Stimulated activated CD4-positive, alpha-beta T cell treated with anti-CD3 and anti-CD28 coated beads, Interleukin-12 subunit alpha, Interleukin-12 subunit beta, amount 100 ng/mL, for 4 hours (primary cell): Measurements from ENCODE around the gene LONP1.
"Not testable (repeated sequence)": the region's sequence is repeated elsewhere in the genome, so short reads cannot be mapped to it uniquely, and the experiment has no call there.

Source experiments
- DNase-seq: peaks from one replicate; pipeline ENCODE4 v3.0.0-alpha.2; 2020

LONP1 gene

DNA sequence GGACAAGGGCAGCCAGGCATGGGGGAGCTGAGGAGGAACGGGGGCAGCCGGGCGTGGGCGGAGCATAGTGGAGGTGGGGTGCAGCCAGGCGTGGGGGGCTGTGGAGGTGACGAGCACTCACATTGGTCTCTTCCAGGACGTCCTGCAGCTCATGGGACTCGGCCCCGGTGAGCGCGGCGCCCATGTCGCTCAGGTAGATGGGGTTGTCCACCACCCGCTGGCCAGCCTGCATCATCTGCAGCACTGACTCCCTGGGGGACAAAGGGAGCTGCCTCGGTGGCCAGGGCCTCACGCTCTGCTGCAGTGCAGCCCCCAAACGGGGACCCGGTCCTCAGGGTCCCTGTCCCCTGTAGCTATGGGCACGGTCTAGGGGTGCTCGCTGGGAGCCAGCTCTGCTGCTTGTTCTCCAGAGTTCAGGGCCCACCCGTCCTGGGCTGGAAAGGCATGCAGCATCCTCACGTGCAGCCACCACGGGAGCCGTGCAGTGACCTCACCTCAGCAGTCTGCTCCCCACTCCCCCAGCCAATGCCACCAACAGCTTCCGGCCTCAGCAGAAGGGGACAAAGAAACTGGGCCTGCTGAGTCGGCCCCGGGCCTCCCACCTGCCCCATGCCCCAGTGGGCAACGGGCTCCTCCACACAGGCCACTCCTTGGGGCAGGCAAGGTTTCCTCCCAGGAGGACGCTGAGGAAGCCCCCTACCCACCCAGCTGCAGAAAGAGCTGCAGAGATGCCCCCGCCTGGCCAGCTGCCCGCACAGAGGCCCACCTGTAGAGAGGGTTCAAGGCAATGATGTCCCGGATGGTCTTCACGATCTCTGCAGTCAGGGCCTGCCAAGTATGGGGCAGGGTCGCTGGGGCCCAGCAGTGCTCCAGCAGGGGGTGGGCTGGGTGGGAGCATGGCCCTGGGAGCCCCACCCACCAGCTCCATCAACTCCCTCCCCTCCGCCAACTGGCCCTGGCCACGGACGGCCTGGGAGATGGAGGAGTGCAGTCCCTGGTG, 12.1 kb downstream of the LONP1 start:
- DNase-seq: no peak

DNA sequence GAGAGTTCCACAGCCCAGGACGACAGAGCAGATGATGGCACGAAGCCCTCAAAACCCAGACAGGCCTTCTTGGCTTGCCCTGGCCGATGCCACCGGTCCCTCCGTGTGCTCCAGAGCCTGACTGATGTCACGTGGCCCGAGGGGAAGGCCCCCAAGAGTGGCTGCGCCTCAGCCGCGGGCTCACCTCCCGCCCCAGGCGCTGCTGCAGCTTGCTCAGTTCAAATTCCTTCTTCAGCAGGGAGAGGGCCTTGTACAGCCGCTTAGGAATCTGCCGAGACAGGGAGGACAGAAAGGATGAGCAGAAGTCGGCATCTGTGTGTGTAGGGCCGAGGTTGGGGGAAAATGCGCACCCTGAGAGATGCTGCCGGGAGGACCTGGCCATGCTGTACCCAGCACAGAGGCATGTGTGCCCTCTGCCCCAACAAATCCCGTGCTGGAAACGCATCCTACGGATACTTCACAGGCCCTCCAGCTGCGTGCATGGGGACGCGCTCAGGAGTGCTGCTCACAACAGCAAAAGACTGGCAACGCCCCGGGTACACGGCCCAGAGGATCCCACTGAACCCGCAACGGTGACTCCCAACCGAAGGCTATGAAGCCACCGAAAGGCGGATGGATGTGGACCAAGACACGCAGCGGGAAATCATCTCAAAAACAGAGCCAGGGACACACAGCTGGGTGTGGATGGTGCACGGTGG, 12.9 kb downstream of the LONP1 start:
- no peak for DNase-seq

DNA sequence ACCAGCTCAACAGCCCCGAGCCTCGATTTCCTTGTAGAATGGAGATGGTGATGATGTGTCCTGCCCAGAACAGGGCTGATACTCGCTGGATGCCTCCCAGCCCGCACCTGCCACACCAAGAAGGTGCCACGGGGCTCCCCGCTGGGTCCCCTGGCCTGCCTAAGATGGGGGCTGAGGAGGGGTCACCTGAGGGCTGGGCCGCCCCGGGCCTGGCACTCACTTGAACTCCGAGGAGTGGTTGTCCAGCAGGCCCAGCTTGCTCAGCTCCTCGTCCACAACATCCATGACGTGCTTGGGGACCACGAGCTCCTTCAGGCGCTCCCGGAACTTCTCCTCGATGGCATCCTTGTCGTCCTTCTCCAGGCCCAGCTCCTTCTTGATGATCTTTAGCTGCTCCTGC, 14.4 kb downstream of the LONP1 start:
- DNase-seq: no peak

DNA sequence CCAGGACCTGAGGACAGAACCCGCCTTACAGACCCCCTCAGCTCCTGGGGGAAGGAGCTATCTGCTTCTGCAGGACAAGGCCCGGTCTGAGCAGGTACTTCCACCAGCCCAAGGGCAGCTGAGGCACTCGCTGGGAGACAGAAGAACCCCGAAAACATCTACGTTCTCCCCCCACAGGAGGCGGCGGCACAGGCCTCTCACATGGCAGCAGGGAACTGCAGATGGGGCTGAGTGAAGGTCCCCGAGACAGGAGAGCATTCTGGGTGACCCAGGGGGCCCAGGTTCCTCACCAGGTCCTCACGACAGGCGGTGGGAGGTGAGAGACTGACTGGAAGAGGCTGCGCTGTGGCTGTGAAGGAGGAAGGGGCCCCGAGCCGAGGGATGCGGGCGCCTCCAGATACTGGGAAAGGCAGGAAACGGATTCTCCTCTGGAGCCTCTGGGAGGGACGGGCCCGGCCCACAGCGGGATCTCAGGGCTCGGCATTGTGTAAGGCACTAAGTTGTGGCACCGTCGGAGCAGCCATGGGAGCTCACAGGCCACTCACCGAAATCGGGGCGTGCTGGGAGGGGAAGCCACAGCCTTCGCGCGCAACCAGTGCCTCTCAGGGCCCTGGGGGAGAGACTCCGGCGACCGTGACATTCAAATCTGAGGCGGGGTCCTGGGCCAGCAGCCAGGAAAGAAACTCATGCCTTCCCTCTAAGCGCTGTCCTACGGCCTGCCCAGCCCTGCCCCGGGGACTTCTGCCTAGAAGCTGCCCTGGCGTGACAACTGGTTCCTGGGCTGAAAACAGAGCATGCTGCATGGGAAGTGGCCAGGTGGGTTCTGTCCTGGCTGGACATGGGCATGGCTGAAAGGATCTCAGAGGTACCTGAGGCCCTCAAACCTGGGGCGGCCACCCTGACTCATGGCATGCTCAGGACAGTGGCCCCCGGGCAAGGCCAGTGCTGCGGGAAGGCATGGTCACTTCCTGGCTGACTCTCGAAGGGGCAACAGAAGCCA, 15.8 kb downstream of the LONP1 start:
- DNase-seq: no peak

DNA sequence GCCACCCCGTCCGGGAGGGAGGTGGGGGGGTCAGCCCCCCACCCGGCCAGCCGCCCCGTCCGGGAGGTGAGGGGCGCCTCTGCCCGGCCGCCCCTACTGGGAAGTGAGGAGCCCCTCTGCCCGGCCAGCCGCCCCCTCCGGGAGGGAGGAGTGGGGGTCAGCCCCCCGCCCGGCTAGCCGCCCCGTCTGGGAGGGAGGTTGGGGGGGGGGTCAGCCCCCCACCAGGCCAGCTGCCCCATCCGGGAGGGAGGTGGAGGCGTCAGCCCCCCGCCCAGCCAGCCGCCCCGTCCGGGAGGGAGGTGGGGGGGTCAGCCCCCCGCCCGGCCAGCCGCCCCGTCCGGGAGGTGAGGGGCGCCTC, 17.9 kb downstream of the LONP1 start:
- DNase-seq: not testable (repeated sequence)

DNA sequence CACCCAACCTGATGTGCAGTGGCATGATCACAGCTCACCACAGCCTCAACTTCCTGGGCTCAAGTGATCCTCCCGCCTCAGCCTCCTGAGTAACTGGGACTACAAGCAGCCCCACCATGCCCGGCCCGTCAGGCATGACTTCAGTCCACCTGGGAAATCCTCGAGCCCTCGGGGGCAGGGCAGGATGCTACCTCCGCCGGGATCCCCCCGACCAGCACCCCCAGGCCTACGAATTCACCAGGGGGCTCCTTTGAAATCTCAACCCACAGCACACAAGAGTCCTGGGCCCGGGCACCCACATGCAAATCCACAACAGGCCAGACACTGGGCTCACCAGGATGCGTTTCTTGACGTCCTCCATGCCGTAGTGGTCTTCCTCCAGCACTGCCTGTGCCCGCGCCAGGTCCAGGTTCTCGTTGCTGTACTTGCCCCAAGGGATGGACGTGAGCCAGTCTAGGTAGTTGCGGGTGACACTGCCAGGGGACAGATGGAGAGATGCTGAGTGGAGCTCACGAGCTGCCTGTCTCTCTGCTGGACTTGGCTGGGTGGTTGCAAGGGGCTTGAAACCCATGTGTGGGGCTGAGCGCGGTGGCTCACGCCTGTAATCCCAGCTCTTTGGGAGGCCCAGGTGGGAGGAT, 19.4 kb downstream of the LONP1 start:
- no peak for DNase-seq

DNA sequence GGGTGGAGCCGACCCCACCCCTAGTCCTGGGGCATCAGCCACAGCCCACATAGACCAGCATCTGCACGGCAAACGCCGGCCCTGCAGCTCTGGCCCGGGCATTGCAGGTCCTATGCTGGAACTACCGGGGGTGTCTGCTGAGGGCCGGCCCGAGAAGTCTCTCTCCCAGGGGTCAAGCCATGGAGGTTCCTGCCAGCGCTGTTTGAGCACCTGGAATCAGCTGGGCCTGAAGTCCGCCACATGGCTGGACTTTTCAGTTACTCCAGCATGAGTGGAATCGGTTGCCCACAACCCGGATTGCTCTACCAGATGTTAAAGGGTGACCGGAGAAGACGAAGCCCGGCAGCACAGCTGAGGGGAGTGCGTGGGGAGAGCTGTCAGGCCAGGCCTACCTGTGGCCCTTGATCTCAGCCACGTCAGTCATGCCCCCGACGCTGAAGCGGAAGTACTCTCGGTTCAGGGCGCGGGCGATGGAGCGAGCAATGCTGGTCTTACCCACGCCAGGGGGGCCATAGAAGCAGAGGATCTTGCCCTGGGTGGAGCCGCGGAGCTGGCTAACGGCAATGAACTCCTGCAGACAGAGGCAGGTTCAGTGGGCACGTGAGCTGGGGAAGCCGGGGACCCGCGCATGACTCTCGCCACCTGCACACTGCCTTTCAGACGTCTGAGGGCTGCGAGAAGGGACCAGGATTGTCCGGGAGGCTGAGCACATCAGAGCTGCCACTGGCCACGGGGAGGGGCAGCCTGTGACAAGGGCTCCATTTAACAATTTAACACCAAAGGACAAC, 21.1 kb downstream of the LONP1 start:
- no peak for DNase-seq

DNA sequence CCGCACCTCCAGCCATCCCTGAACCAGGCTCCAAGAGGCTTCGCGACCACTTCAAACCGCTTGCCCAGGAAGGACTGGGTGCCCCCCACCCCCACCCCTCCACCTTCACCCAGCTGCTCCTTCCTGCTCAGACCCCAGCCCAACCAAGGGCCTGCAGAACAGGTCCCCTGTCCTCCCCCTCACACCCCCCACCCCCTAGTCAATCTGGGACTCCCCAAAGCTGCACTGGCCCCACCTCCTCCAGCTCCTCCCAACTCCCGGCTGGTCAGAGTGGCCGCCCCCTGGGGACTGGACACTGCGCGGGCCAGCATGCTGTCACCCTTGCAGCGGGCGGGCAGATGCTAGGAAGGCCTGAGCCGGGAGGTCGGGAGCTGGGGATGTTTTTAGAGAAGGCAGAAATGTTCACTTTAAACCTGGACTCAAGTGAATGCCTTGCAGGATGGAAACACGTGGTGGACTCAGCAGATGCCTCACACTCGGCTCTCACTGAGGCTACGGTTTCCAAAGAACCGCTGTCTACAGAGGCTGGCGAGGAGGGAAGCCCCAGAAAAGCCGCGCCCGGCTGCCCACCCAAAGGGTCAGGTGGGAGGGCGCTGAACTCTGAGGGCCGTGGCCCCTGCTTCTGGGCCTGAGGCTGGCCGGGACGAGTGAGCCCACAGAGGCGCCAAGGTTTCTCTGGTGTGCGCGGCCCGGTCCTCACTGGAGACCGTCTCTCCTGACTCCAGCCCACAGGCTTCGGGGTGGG, 21.9 kb downstream of the LONP1 start:
- DNase-seq: no peak

DNA sequence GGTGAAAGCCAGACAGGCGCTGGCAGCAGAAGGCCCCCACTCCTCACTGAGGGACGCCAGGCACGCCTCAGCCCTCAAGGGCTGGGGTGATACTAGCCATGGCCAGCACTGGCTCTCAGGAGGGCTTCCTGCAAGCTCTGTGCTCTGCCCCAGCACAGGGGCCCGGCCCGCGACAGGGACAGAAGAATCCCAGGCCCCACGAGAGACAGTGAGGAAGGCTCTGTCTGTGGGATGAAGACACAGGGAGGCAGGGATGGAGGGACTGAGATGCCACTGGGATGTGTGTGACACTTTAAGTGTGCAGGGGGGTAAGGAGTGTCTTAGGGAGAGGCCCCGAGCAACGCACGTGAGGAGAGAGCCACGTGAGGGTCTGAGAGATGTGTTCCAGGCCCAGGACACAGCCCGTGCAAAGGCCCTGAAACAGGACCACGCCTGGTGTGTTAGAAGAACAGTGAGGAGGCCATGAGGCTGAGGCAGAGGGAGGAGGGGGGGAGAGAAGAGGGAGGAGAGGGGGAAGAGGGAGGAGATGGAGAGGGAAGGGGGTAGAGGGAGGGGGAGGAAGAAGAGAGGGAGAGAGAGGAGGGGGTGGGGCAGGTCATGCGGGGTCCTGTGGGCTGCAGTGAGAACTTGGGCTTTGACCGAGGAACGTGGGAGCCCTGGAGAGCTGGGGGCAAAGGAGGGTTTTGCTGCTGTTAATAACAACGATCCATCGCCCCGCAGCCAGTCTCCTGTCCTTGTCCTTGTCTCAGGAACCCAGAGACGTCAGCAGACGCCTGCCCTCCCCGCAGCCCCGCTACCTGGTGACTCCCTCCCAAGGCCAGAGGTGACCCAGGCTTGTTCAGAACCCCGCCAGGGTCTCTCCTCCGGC, 22.7 kb downstream of the LONP1 start:
- no peak for DNase-seq

DNA sequence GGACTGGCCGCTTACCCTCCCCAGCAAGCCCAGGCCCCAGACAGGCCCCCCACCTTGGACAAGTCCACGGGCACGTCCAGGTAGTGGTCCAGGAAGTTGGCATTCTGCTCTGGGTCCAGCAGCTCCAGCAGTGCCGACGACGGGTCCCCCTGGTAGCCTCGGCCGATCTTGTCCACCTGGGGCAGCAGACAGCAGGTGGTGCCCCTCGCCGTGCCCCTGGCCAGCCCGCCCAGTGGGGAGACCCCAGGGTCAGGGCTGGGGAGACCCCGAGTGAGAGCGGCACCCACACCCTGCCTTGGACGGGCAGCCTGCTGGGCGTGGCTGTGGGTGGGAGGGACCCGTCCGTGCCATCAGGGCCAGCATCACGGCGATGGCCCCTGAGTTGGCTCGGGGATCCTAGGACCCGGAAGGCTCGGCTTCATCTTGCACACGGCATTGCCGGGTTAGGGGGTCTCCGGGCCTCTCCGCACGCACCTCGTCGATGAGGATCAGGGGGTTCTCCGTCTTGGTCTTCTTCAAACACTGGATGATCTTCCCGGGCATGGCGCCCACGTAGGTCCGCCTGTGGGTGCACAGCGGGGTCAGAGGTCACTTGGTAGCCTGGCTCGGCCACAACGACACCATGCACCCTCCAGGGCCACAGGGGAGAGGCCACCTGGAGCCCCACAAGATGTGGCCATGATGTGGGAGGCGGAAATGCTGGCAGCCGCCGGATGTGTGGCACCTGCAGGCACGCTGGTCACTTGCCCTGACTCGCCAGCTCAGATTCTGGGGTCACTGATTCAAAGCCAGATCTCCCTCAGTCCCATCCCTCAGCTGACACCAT, 23.5 kb downstream of the LONP1 start:
- DNase-seq: no peak

DNA sequence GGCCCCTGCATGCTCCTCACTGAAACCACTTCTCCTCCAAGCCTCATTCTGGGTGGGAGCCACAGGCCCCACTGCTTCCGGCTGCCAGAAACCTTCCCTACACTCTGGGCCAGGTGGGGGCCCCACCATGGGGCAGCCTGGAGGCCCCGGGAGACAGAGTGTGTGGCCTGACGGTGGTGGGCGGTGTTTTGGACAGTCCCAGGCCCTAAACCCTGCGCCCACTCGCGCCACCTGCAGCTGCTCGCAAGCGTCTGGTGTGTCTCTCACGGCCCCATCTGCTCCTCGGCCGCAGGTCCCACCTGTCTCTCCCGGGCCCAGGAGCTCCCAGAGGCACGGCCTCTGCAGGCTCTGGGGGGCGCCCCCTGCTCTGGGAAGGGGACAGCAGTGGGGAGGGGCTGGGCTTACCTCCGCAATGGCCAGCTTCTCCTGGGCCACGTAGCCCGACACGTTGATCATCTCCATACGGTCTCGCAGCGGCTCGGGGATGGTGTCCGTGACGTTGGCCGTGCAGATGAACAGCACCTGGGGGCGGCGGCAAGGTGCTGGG, 24.2 kb downstream of the LONP1 start:
- no peak for DNase-seq

DNA sequence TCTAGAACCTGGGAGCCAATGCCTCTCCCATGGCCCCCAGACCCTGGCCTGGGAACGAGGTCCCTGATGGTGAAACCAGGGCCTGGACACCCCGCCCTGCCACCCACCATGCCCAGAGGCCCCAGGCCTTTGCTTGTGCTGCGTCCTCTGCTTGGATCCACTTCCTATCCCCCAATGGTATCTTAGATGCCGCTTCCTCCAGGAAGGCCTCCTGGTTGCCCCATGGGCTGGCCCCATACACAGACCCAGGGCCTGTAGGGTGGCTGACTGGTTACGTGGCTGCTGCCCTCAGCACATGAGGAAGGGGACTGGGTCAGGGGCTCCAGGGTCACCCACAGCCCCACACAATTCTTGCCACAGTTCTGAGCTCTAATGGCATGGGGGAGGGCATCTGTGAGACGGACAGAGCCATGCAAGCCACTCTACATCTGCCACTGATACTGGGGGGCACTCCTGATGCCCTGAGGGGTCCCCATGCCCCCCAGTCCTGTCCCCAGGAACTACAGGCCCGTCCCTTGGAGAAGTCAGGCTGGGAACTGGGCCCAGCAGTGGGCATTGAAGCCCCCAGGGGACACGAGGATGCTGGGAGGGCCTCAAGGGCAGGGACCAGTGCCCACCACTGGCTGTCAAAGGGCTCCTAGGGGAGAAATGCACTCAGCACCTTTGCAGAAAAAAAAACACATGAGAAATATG, 24.8 kb downstream of the LONP1 start:
- DNase-seq: no peak

DNA sequence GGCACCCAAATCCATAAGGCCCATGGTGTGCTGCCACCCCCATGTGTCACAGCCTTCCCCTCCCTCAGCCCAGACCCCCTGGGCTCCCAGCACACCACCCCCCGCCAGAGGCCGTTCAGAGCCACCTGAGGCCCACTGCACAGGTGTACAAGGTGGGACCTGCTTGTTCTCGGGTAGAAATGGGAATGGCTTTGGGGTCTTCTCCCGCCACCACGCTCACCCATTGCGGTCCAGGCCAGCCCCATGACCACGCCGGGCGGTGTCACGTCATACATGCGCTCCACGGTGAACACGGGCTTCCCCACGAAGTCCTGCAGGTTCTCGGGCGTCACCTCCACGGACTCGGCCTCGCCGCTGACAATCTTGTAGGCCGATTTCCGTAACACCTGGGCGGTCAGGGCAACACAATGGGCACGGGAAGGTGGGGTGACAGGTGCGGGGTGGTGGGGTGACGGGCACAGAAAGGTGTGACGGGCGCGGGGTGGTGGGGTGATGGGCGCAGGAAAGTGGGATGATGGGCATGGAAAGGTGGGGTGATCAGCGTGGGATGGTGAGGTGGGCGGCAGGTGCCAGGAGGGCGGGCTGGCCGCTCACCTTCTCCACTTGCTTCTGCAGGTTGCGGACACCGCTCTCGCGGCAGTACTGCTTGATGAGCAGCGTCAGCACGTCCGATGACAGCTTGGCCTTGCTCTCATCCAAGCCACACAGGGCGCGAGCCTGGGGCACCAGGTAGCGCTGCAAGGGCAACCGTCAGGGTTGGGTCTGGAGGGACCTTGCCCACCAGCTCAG, 25.6 kb downstream of the LONP1 start:
- DNase-seq: no peak

DNA sequence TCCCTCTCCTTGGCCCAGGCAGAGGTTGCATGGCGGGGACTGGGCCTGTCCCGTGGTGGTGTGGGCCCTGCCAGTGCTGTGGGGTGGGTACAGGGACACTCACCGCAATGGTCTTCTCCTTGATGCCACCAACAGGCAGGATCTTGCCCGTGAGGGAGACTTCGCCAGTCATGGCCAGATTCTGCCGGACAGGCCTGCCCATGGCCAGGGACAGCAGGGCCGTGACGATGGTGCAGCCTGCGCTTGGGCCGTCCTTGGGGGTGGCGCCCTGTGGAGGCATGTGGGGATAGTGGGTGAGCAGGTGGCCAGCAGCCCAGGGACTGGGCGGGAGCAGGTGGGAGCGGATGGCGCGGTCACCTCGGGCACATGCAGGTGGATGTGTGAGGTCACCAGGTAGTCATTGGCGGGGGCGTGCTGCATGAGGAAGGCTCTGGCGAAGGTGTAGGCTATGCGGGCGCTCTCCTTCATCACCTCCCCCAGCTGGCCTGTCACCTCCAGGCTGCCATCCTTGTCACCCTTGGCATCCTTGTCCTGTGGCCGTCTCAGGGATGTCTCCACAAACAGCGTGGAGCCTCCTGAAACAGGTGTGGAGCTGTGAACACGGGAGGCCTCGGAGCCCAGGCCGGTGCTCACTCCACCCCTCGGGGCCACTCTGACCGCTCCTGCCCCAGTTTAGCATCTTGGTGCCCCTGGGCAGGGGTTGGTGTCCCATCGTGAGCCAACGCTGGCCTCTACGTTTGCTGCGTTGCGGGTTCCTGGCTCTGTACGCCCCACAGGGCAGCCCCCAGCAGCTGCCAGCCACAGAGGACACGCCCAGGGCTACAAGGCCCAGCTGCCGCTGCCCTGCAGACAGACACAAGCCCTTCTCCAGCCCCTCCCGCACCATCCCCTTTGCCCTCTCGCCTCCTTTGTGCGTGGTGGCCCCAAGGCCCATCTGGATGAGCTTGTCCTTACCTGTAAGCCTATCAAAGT, 26.5 kb downstream of the LONP1 start:
- no peak for DNase-seq

DNA sequence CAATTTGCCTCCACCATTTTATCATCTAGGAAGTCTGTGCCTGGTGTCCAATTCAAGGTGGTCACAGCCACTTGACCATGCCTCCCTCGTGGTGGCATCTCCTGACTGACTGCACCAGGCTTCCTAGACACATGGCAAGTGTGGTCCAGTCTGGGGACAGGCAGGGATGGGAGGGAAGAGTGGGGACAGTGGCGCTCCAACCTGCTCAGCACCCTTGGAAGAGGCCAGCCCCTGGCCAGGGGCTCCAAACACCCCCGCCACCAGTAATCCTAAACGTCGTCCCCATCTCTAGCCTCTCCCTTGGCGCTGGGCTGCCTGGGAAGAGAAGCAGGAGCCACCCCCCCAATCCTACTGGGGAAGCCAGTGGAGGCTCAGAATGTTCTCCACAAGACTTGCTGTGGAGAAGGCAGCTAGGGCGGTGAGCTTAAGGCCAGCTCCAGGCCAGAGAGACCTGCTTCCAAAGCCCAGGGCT, 27.2 kb downstream of the LONP1 start:
- DNase-seq: peak; percentile 27
